GM12875 (cell line): ENCODE data around the gene CLSTN3.
"Not testable (repeated sequence)": the region's sequence is repeated elsewhere in the genome, so short reads cannot be mapped to it uniquely, and the experiment has no call there.

Experiments
- H3K4me3 ChIP-seq: one replicate; pipeline ENCODE4 v1.5.1; 2011; ENCODE audit warnings: low read depth, low read length, control low read depth
- CTCF ChIP-seq: IDR thresholded peaks from 2 replicates; pipeline ENCODE4 v1.5.1; 2011; ENCODE audit warnings: low read depth, mild to moderate bottlenecking, control low read depth, inconsistent platforms, low read length, moderate library complexity, borderline replicate concordance; ENCODE audit not compliant: insufficient read depth

Gene CLSTN3

GRCh38 chr12:7162691-7163114, 32.5 kb downstream of the CLSTN3 start:
- H3K4me3 ChIP-seq, result no peak overlapping the region

DNA sequence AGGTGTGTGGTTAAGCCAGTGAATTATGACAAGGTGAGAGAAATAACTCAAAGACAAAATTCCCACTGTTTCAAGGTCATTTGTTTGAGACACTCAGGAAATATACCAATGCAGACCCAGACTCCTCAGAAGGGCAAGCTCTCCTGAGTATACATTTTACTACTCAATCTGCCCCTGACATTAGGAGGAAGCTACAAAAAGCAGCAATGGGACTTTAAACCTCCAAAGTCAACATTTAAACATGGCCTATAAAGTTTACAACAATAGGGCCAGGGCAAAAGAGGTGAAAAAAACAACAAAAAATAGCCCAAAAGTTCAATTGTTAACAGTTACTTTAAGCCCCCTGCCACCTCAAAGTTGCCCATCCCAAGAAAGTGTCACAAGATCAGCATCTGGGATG, 39.8 kb downstream of the CLSTN3 start:
- H3K4me3 ChIP-seq, result no peak overlapping the region
- TF ChIP-seq CTCF, result no peak

More at GRCh38 chr12:7162691-7163114, 32.5 kb downstream of the CLSTN3 start:
- TF ChIP-seq CTCF, result peak; percentile 54; the same call in 1 of the 2 replicates

GRCh38 chr12:7171854-7172253, 41.7 kb downstream of the CLSTN3 start:
- no peak for TF ChIP-seq CTCF
- no peak overlapping the region for H3K4me3 ChIP-seq

GRCh38 chr12:7175493-7175892, 45.3 kb downstream of the CLSTN3 start:
- no peak overlapping the region for H3K4me3 ChIP-seq
- TF ChIP-seq CTCF, result no peak

DNA sequence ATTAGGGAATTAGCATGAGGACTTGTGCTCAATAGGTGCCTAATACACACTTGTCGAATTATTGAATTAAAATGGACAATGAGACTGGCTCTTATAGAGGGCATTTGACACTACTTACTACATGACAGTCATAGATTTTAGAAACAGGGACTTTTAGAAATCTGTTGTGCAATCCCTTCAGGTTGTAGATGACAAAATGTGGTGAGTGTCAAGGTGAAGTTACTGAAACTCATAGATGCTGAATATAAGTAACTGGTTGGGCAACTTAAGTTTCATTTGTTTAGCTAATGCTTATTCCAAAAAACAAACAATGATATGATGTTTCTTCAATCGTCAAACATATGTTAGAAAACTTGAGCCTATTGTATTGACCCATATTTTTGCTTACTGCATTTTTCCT, 46.4 kb downstream of the CLSTN3 start:
- H3K4me3 ChIP-seq, result no peak overlapping the region
- no peak for TF ChIP-seq CTCF

DNA sequence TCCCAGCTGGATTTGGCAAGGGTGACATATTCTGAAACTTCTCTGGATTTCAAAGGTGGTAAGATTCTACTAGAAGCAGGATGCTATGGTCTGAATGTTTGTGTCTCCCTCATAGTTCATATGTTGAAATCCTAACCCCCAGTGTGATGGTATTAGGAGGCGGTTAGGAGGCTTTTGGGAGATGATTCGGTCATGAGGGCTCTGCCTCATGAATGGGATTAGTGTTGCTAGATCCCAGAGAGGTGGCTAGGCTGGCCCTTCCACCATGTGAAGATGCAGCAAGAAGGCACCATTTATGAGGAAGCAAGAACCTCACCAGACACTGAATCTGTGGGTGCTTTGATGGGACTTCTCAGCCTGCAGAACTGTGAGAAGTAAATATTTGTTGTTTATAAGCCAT, 48.3 kb downstream of the CLSTN3 start:
- H3K4me3 ChIP-seq, result no peak overlapping the region
- no peak for TF ChIP-seq CTCF

- no peak overlapping the region for H3K4me3 ChIP-seq
- TF ChIP-seq CTCF, result no peak
Observed at GRCh38 chr12:7180685-7181084, 50.5 kb downstream of the CLSTN3 start.

- not testable (repeated sequence) for H3K4me3 ChIP-seq
Observed at GRCh38 chr12:7186058-7186457, 55.9 kb downstream of the CLSTN3 start.
